Panc1 (cell line): ENCODE measurements around the gene SPECC1.

Source experiments
- POLR2AphosphoS5 ChIP-seq: IDR thresholded peaks from 2 replicates; pipeline ENCODE4 v1.6.1; 2012; ENCODE audit warnings: mild to moderate bottlenecking, low read depth, low read length, moderate library complexity
- SIN3A ChIP-seq: IDR thresholded peaks from 2 replicates; pipeline ENCODE4 v1.6.1; 2012; ENCODE audit warnings: low read depth, mild to moderate bottlenecking, low read length, moderate library complexity, borderline replicate concordance; ENCODE audit not compliant: insufficient read depth
- TF ChIP-seq, protein P1 (sequence below): fragments of 450-650 bp; IDR thresholded peaks from 2 replicates; pipeline ENCODE4 v1.5.1; 2017; ENCODE audit warnings: mild to moderate bottlenecking

DNA sequence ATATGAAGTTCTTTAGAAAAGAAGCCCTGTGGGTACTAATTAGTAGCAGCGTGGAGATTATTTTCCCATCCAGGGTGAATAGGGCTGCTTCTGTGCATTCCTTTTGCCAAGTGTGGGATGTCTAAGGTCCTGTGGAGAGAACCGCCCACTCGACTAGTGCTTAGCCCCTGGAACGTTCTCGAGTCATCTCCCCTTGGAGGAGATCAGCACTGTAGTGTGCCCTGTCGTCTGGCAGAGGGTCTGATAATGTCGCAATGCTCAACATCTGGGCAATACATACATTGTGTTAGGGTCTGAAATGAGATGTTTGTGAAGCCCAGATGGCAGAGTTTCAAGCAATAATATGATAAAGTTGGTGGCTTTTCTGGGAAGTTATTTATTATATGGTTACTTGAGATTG is 64.8 kb downstream of the SPECC1 start:
- TF ChIP-seq, protein P1, sequence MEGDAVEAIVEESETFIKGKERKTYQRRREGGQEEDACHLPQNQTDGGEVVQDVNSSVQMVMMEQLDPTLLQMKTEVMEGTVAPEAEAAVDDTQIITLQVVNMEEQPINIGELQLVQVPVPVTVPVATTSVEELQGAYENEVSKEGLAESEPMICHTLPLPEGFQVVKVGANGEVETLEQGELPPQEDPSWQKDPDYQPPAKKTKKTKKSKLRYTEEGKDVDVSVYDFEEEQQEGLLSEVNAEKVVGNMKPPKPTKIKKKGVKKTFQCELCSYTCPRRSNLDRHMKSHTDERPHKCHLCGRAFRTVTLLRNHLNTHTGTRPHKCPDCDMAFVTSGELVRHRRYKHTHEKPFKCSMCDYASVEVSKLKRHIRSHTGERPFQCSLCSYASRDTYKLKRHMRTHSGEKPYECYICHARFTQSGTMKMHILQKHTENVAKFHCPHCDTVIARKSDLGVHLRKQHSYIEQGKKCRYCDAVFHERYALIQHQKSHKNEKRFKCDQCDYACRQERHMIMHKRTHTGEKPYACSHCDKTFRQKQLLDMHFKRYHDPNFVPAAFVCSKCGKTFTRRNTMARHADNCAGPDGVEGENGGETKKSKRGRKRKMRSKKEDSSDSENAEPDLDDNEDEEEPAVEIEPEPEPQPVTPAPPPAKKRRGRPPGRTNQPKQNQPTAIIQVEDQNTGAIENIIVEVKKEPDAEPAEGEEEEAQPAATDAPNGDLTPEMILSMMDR: no peak
- TF ChIP-seq POLR2AphosphoS5 (no peak), SIN3A (no peak)
